GM12874 (cell line): ENCODE results near the gene MRPL36.

Experiments
- TF ChIP-seq, protein P1 (sequence below): IDR thresholded peaks from 2 replicates; pipeline ENCODE4 v1.5.1; 2011; ENCODE audit warnings: low read depth, mild to moderate bottlenecking, control low read depth, low read length, moderate library complexity; ENCODE audit not compliant: insufficient read depth

MRPL36 gene

DNA sequence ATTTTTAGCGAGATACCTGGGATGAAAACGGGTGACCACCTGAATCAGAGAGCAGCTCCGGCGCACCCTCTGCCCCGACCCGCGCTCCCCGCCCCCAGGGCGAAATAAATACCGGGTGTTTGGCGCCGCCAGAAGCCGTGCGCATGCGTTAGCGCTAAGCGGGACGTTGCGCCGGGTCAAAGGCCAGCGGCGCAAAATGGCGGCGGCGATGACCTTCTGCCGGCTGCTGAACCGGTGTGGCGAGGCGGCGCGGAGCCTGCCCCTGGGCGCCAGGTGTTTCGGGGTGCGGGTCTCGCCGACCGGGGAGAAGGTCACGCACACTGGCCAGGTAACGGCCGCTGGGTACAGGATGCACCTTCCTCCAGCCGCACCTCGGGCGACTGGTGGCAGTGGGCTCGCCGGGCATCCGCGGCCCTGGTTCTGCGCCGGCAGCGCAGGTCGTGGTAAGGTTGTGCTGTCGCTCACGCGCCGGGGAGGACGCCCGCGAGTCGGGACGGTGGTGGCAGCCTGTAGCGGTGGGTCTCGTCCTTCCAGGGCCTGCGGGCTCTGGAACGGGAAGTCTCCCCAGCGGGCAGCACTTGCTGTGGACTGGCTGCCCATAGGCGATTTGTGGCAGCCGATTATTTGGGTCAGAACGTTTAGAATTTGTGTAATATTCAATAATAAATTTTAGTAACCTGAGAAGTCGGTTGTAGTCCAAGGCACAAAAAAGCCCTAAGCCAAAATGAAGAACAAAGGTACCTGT, 1.8 kb upstream of the MRPL36 start, which contains the start of gene NDUFS6:
Gene NDUFS6, plus strand, starts transcription at position 186 of the 745 bp plus-strand sequence. Its CDS starts 11 bp downstream, at position 197.
- TF ChIP-seq, protein P1, sequence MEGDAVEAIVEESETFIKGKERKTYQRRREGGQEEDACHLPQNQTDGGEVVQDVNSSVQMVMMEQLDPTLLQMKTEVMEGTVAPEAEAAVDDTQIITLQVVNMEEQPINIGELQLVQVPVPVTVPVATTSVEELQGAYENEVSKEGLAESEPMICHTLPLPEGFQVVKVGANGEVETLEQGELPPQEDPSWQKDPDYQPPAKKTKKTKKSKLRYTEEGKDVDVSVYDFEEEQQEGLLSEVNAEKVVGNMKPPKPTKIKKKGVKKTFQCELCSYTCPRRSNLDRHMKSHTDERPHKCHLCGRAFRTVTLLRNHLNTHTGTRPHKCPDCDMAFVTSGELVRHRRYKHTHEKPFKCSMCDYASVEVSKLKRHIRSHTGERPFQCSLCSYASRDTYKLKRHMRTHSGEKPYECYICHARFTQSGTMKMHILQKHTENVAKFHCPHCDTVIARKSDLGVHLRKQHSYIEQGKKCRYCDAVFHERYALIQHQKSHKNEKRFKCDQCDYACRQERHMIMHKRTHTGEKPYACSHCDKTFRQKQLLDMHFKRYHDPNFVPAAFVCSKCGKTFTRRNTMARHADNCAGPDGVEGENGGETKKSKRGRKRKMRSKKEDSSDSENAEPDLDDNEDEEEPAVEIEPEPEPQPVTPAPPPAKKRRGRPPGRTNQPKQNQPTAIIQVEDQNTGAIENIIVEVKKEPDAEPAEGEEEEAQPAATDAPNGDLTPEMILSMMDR = no peak

DNA sequence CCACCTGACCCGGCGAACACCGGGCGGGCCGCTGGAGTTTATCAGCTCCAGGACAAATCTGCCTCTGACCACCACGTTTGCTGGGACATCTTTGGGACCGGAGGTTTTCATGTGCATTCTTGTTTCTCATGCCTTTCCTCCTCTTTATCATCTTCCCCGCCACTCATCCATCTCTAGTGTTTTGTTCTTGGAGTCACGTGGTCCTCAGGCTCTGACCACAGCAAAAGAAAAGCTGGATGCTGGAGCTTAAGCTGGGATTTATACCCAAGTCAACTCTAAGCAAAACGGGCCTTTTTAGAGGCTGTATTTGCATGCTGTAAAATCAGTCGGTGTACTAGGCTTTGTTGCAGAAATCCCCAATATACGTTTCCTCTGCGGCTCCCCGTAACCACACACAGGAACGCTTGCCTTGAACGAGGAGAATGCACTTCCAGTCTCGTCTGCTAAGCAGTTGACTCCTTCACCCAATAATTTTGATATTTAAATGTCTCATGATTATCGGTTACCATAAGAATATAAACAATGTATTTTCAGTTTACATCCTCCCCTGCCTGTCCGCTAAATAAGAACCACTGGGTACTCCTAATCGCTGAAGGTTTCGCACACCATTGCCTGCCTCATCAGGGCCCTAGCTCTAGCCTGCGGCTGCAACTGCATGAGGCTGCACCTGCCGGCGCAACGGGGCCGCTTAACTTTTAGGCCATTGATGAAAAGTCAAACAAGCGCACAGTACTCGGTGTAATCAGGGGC, 1.0 kb upstream of the MRPL36 start:
- TF ChIP-seq, protein P1 = no peak

DNA sequence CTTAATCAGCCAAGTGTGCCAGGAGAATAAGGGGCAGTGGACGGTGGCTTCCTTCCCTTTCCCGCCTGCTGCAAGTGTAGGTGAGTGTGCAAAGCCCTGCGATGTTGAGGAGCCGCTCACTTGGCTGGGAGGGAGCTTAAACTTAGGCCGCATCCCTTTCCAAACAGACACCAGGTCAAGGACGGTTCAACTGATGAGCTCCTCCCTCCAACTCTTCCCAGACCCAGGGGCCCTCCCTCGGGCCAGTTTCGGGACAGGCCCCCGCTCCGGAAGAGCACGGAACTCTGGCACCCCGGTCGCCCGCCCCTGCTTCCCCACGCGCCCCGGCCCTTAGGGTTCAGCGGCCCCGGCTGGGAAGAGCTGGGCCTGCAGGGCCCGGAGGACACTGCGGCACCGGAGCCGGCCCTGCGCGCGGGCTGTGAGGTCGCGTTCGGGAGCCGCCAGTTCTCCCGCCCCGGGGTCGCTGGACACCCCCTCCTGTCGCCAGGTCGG, 481 bp downstream of the MRPL36 start:
- TF ChIP-seq, protein P1 = no peak

DNA sequence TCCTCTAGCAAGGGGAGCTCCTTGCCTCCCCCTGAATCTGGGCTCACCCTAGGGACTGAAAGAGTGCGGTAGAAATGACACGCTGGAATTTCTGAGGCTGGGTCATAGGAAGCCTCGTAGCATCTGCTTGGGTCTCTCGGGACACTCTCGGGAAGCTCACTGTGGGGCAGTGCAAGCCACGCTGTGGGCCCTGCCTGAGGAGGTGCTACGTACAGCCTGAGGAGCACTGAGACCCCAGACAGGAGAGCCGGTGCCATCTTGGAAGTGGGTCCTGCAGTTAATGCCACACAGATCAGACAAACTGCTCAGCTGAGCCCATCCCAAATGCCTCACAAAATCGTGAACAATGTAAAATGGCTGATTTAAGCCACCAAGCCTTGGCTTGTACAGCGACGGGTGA, 1.8 kb downstream of the MRPL36 start:
- TF ChIP-seq, protein P1 = no peak

DNA sequence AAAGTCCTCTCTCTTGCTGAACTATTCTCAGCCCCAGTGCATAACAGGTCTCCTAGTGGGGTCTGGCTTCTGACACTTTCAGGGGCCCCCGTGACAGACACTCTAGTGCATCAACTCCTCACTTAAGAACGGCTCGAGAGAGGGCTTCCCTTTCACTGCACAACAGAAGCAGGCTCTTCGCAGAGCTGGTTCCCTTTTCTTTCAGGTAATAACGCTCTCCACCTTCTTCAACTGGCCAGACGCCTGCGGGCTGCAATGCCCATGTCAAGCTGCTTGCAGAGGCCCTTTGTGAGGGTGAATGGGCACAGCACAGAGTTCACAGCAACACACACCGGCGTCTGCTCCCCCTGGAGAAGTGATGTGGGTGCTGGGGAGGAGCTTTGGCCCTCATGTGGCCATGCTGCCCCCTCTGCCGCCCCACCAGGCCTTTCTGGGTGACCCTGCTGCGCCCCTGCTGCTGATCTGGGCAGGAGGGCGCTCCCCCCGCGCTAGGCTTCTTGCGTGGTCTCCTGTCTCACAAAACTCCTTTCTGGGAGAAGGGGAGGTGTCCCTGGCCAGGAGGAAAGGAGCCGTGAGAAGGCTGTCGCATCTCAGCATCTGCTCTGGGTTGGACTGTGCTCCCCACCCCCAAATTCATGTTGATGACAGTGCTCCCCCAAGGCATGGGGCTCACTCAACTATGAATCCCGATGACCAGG, 2.4 kb downstream of the MRPL36 start:
- TF ChIP-seq, protein P1 = no peak

DNA sequence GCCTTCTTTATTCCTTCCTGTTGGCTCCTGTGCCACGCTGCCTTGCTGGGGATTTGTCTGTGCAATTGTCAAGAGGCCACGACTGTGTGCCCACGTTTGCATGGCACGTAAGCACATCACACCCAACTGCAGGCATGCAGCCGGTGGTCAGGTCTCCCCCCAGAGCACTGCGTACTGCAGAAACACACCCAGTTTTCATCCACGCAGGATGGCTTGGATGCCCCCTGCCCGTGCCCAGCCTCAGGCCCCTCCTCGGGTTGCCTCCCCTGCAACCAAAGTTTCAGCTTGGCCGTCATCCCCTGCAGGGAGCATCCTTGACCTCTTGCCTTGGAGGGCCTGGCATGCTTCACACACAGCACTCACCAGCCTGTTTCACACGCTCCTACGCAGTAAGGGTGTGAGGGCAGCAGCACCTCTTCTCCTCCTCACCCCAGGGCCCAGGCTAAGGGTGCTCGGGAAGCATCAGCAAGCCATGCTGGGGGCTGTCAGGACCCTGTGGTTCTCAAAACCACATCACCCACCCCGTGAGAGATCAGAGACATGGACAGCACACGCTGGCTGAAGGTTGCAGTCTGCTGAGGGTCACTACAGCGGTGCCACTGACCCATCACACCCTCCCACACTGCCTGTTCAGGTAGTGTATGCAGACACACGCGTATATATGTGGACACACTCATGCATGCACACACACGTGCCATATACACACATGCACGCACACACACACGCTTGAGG, 3.1 kb downstream of the MRPL36 start:
- TF ChIP-seq, protein P1 = no peak

DNA sequence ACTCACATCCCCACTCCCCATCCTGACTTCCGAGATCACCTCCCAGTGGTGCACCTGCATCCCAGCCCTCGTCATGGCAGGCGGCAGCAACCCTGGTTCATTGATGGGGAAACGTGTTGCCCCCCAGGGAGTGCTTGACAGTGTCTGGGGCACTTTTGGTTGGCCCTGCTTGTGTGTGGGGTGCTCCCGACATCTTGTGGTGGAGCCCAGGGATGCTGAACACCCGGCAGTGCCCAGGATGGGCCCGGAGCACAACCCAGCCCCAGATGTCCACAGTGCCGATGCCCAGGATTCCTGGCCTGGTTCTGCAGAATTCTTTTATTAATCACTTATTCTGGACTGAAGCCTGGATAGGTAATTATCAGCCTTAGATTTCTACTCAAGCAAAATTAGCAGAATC, 3.7 kb downstream of the MRPL36 start:
- TF ChIP-seq, protein P1 = no peak
